ENCODE data around the gene AMN.
"Not testable (repeated sequence)": the region's sequence is repeated elsewhere in the genome, so short reads cannot be mapped to it uniquely, and the experiment has no call there.

GRCh38 chr14:102896735-102897134 lies 25.7 kb upstream of the AMN start:
- TF ChIP-seq EP300, CTCF, POLR2AphosphoS5, POLR2A (IDR thresholded peaks at IDR 0.05): not testable (repeated sequence)
